ENCODE results near the gene SLC16A14. TPM values are rescaled to one million over a fixed set of nuclear protein-coding genes. Genes with fewer than 3 reads are reported as not detected.
"Not testable (repeated sequence)": the region's sequence is repeated elsewhere in the genome, so short reads cannot be mapped to it uniquely, and the experiment has no call there.

SLC16A14 gene, protein sequence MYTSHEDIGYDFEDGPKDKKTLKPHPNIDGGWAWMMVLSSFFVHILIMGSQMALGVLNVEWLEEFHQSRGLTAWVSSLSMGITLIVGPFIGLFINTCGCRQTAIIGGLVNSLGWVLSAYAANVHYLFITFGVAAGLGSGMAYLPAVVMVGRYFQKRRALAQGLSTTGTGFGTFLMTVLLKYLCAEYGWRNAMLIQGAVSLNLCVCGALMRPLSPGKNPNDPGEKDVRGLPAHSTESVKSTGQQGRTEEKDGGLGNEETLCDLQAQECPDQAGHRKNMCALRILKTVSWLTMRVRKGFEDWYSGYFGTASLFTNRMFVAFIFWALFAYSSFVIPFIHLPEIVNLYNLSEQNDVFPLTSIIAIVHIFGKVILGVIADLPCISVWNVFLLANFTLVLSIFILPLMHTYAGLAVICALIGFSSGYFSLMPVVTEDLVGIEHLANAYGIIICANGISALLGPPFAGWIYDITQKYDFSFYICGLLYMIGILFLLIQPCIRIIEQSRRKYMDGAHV
- polyA plus RNA-seq (2012; ENCODE audit: missing spikeins), result 0.49 TPM

DNA sequence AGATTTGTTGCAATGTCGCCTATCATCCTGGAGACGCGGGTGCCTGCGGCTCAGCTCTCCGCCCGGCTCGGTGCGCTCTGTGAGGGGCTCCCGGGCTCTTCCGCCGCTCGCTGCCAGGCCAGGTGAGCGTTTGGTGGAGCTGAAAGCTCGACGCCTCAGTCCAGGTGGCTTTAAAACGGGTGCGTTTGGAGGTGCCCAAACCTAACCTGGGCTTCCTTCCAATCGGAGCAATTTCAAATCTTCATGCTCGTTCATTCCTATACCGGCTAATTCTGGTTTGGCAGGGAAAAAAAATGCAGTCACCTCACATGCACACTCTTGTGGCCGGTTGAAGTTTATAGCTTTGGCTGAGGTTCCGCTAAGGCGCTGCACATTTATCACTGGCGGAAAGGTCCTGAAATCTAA is at the start of gene SLC16A14:
TSS of gene SLC16A14 (minus strand) at position 274 of the 405 bp plus-strand sequence. CDS start 9,572 bp downstream, outside the sequence.
- TF ChIP-seq POLR2AphosphoS5 (IDR thresholded peaks at IDR 0.05; ENCODE audit: low read depth, low read length) (no peak), POLR2A (IDR thresholded peaks at IDR 0.05; ENCODE audit: low read depth, low read length) (no peak), TAF1 (IDR thresholded peaks at IDR 0.05; ENCODE audit: borderline replicate concordance, low read depth, low read length) (no peak)
- FAIRE-seq (peak; percentile 76), DNase-seq (ENCODE audit: insufficient read length) (no peak)

DNA sequence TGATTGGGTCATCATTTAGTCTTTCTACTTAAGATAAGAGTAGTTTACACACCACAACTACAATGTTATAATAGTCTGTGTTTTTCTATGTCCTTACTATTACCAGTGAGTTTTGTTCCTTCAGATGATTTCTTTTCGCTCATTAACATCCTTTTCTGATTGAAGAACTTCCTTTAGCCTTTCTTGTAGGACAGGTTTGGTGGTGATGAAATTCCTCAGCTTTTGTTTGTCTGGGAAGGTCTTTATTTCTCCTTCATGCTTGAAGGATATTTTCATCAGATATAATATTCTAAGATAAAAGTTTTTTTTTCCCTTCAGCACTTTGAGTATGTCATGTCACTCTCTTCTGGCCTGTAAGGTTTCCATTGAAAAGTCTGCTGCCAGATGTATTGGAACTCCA is 38.0 kb upstream of the SLC16A14 start:
- no peak for FAIRE-seq
- TF ChIP-seq TAF1 (IDR thresholded peaks at IDR 0.05; ENCODE audit: borderline replicate concordance, low read depth, low read length) (no peak), POLR2AphosphoS5 (IDR thresholded peaks at IDR 0.05; ENCODE audit: low read depth, low read length) (no peak), POLR2A (IDR thresholded peaks at IDR 0.05; ENCODE audit: low read depth, low read length) (no peak)
- no peak for DNase-seq (ENCODE audit: insufficient read length)

DNA sequence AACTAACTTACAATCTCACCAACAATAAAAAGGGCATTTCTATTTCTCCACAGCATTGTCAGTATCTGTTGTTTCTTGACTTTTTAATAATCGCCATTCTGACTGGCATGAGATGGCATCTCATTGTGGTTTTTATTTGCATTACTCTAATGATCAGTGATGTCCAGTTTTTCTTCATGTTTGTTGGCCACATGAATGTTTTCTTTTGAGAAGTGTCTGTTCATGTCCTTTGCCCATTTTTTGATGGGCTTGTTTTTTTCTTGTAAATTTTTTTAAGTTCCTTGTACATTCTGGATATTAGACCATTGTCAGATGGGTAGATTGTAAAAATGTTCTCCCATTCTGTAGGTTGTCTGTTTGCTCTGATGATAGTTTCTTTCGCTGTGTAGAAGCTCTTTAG is 33.2 kb upstream of the SLC16A14 start:
- FAIRE-seq; DNase-seq (ENCODE audit: insufficient read length): not testable (repeated sequence)

DNA sequence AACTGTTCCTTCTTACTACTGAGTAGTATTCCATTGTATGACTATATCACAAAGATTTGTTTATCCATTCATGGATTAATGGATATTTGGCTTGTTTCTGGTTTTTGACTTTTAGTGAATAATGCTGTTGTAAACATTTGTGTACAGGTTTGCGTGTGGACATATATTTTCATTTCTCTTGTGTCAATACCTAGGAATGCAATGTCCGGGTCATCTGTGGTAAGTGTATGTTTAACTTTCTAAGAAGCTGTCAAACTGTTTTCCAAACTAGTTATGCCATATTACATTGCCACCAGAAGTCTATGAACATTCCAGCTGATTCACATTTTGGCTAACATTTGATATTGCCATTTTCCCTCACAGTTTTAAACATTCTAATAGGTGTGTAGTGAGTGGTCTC is 29.1 kb upstream of the SLC16A14 start:
- no peak for TF ChIP-seq POLR2A (IDR thresholded peaks at IDR 0.05; ENCODE audit: low read depth, low read length)
- no peak for FAIRE-seq
- DNase-seq (ENCODE audit: insufficient read length), result no peak

DNA sequence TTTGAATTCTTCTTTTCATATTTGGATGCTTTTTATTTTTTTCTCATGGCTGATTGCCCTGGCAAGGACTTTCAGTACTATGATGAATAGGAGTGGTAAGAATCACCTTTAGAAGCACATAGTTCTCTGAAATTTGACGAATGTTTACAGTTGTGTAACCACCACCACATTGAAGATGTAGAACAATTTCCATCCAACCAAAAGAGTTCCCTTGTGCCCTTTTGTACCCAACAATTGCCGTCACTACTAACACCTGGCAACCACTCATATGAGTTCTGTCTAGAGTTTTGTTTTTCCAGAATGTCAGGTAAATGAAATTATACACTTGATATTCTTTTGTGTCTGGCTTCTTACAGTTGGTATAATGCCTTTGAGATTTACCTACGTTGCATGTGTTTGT is 28.7 kb upstream of the SLC16A14 start:
- TF ChIP-seq TAF1 (IDR thresholded peaks at IDR 0.05; ENCODE audit: borderline replicate concordance, low read depth, low read length) (no peak), POLR2AphosphoS5 (IDR thresholded peaks at IDR 0.05; ENCODE audit: low read depth, low read length) (no peak), POLR2A (IDR thresholded peaks at IDR 0.05; ENCODE audit: low read depth, low read length) (no peak)
- FAIRE-seq, result no peak
- no peak for DNase-seq (ENCODE audit: insufficient read length)

DNA sequence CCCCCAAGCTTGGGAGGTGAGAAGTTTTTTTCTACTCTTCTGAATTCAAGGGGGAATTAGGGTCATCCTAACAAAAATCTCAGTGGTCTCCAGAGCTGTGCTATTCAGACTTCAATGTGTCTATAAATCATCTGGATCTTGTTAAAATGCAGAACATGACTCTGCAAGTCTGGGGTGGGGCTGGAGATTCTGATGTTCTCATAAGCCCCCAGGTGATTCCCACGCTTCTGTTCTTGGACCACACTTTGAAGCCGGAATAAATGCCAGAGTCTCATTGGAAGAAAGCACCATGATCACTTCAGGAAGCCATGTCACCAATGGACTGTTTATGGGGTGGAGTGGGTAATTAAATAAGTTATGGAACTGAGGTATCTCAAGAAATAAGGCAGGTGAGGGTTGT is 22.2 kb upstream of the SLC16A14 start:
- FAIRE-seq, result no peak
- TF ChIP-seq TAF1 (IDR thresholded peaks at IDR 0.05; ENCODE audit: borderline replicate concordance, low read depth, low read length), result no peak
- no peak for TF ChIP-seq POLR2A (IDR thresholded peaks at IDR 0.05; ENCODE audit: low read depth, low read length)
- TF ChIP-seq POLR2AphosphoS5 (IDR thresholded peaks at IDR 0.05; ENCODE audit: low read depth, low read length), result no peak
- no peak for DNase-seq (ENCODE audit: insufficient read length)

DNA sequence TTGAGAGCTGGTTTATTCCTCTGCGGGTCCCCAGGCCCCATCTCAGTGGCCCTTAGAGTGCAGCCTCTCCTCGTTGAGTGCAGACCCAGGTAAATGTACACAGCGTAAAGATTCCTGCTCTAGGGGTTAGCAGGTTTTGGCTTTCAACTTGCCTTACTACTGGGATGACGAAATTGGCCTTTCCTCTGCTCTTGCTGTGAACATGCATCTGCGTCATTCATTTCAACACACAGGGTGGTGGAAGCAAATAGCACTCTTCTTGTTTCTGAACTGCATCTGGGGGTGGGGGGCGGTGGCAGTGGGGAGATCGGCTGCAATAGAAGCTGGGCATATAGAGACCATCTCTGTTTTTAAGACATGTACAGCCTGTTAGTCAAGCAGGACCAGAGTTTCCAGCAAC is 16.5 kb upstream of the SLC16A14 start:
- no peak for DNase-seq (ENCODE audit: insufficient read length)
- FAIRE-seq, result no peak
- TF ChIP-seq POLR2AphosphoS5 (IDR thresholded peaks at IDR 0.05; ENCODE audit: low read depth, low read length) (no peak), TAF1 (IDR thresholded peaks at IDR 0.05; ENCODE audit: borderline replicate concordance, low read depth, low read length) (no peak), POLR2A (IDR thresholded peaks at IDR 0.05; ENCODE audit: low read depth, low read length) (no peak)

DNA sequence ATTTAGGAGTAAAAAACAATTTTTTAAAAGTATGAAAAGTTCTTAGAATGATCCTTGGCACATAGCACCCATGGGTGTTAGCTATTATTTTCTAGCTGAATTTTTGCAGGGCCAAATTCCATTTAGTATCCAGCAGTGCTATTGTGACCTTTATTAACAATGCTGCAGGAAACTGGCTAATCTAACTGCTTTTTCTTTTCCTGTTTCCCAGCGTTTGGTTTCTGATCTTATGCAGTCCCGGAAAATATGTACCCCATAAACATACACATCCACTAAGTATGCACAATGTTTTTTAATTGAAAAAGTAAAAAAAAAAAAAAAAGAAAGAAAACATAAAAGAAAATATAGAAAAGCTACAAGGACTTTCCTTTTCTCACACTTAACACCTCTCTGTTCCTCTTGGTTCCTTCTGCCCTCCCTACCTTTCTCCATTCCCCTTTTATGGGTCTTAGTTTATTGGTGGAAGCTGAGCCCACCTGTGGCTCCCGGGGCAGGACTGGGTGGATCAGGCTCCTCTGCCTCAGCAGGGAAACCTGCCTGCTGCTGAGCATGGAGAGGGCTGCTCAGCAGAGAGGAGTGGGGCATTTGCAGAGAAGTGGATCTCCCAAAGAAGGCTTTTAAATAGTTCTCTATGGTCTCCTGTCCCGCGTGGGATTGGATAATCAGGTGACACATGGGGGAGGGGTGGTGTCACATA is 9.3 kb upstream of the SLC16A14 start:
- FAIRE-seq, result no peak
- TF ChIP-seq TAF1 (IDR thresholded peaks at IDR 0.05; ENCODE audit: borderline replicate concordance, low read depth, low read length) (no peak), POLR2AphosphoS5 (IDR thresholded peaks at IDR 0.05; ENCODE audit: low read depth, low read length) (no peak), POLR2A (IDR thresholded peaks at IDR 0.05; ENCODE audit: low read depth, low read length) (no peak)
- no peak for DNase-seq (ENCODE audit: insufficient read length)

DNA sequence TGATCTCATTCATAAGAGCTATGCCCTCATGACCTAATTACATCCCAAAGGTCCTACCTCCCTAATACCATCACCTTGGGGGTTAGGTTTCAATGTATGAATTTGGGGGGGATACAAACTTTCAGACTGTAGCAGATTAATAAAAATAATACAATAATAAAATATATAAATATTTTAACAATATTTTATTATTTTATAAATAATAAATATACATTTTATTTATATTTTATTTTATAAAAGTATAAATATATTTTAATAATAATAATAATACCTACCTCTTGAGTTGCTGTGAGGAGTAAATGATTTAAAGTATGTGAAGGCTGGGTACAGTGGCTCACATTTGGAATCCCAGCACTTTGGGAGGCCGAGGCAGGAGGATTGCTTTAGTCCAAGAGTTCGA is 8.1 kb upstream of the SLC16A14 start:
- DNase-seq (ENCODE audit: insufficient read length) (no peak), FAIRE-seq (no peak)
- TF ChIP-seq POLR2AphosphoS5 (IDR thresholded peaks at IDR 0.05; ENCODE audit: low read depth, low read length) (no peak), TAF1 (IDR thresholded peaks at IDR 0.05; ENCODE audit: borderline replicate concordance, low read depth, low read length) (no peak), POLR2A (IDR thresholded peaks at IDR 0.05; ENCODE audit: low read depth, low read length) (no peak)

DNA sequence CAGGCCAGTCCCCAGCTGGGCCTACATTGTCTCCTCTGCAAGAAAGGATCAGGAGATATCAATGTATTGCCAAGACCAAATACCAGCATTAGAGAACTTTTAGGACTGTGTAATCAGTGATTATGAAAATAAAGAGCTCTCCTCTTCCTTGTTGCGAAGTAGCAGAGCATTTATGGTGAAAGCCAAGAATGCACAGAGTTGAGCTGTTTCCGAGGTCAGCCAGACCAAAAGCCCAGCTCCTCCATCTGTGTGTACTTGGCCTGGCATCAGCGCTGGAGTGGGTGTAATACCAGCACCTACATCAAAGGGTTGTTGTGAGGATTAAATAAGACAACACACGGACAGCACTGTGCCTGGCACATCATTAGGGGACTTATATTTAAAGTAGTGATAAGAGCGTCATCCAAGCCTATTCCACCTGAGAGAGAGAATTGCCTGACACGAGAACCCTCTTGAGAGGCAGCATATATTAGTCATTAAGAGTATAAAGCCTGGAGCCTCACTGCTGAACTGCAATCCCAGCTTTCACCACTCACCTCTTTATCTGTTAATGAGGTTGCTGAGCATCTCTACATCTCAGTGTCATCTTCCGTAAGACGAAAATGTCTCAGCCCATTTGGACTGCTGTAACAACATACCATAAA is 7.4 kb upstream of the SLC16A14 start:
- FAIRE-seq, result no peak
- TF ChIP-seq POLR2A (IDR thresholded peaks at IDR 0.05; ENCODE audit: low read depth, low read length) (no peak), TAF1 (IDR thresholded peaks at IDR 0.05; ENCODE audit: borderline replicate concordance, low read depth, low read length) (no peak), POLR2AphosphoS5 (IDR thresholded peaks at IDR 0.05; ENCODE audit: low read depth, low read length) (no peak)
- DNase-seq (ENCODE audit: insufficient read length), result no peak

DNA sequence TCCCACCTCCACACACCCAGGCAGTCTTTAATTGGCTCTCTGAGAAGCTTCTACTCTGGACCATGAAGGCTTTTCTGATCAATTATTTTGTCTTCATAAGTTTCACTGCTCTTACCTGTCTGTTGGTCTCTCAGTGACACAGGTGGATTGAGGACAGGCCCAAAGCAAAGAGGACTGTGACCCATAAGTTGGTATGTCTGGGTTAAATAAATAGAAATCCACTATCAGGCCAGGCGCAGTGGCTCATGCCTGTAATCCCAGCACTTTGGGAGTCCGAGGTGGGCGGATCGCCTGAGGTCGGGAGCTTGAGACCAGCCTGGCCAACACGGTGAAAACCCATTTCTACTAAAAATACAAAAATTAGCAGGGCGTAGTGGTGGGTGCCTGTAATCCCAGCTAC is 2.7 kb upstream of the SLC16A14 start:
- FAIRE-seq (no peak), DNase-seq (ENCODE audit: insufficient read length) (no peak)
- TF ChIP-seq POLR2AphosphoS5 (IDR thresholded peaks at IDR 0.05; ENCODE audit: low read depth, low read length) (no peak), TAF1 (IDR thresholded peaks at IDR 0.05; ENCODE audit: borderline replicate concordance, low read depth, low read length) (no peak), POLR2A (IDR thresholded peaks at IDR 0.05; ENCODE audit: low read depth, low read length) (no peak)

DNA sequence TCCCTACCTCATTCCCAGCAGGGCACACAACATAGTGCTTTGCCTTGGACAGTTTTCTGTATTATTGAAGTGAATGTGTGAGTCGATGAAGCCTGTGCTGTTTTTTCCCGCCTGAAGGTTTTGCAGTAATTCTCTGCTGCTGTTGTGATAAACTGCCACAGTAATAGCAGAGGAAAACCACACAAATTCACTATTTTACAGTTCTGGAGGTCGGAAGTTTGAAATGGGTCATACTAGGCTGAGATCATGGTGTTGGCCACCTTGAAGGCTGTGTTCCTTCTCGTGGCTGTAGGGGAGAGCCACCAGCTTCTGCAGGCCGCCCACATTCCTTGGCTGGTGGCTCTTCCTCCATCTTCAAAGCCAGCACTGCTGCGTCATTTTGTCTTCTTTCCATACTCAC is 678 bp upstream of the SLC16A14 start:
- no peak for DNase-seq (ENCODE audit: insufficient read length)
- no peak for FAIRE-seq
- TF ChIP-seq TAF1 (IDR thresholded peaks at IDR 0.05; ENCODE audit: borderline replicate concordance, low read depth, low read length), result no peak
- TF ChIP-seq POLR2AphosphoS5 (IDR thresholded peaks at IDR 0.05; ENCODE audit: low read depth, low read length), result no peak
- no peak for TF ChIP-seq POLR2A (IDR thresholded peaks at IDR 0.05; ENCODE audit: low read depth, low read length)
